LNCaP clone FGC (cell line): ENCODE measurements around the gene CCDC136.

Experiments used
- DNase-seq: peaks from one replicate; pipeline ENCODE4 v3.0.0-alpha.2; 2011; ENCODE audit warnings: low read depth
- H3K4me3 ChIP-seq: 2 replicates; pipeline ENCODE4 v1.5.1; 2011; ENCODE audit warnings: mild to moderate bottlenecking, low read depth, low read length, control low read depth
- CTCF ChIP-seq: IDR thresholded peaks from 2 replicates; pipeline ENCODE4 v1.5.1; 2012; ENCODE audit warnings: mild to moderate bottlenecking; ENCODE audit not compliant: control insufficient read depth, insufficient read depth; ENCODE audit errors: extremely low read depth

CCDC136 gene

GRCh38 chr7:128812514-128813168 lies 20.9 kb downstream of the CCDC136 start:
- no peak overlapping the region for H3K4me3 ChIP-seq
- DNase-seq, result no peak
- TF ChIP-seq CTCF, result no peak

GRCh38 chr7:128814499-128814898 lies 22.7 kb downstream of the CCDC136 start:
- no peak for DNase-seq
- no peak overlapping the region for H3K4me3 ChIP-seq
- TF ChIP-seq CTCF, result no peak

GRCh38 chr7:128815289-128815942 lies 23.6 kb downstream of the CCDC136 start:
- no peak for DNase-seq
- no peak overlapping the region for H3K4me3 ChIP-seq
- TF ChIP-seq CTCF, result no peak

- DNase-seq, result no peak
- TF ChIP-seq CTCF, result no peak
- H3K4me3 ChIP-seq, result no peak overlapping the region
Observed at GRCh38 chr7:128818694-128819093, 26.9 kb downstream of the CCDC136 start.

GRCh38 chr7:128821724-128822123 lies 30.0 kb downstream of the CCDC136 start:
- H3K4me3 ChIP-seq, result no peak overlapping the region
- TF ChIP-seq CTCF, result no peak
- DNase-seq, result no peak

- no peak for DNase-seq
- H3K4me3 ChIP-seq, result no peak overlapping the region
- TF ChIP-seq CTCF, result no peak
Observed at GRCh38 chr7:128826512-128826911, 34.7 kb downstream of the CCDC136 start.

- TF ChIP-seq CTCF, result no peak
Observed at GRCh38 chr7:128826916-128827247, 35.1 kb downstream of the CCDC136 start.

More at GRCh38 chr7:128826916-128827247, 35.1 kb downstream of the CCDC136 start:
- DNase-seq, result peak; percentile 2
- H3K4me3 ChIP-seq, result no peak overlapping the region
